ENCODE data around the gene PDZD7. TPM values are rescaled to one million over a fixed set of nuclear protein-coding genes. Genes with fewer than 3 reads are reported as not detected.

Gene PDZD7
- under 1 TPM in 2 of 3 donors, not detected in 1; 0.28 to 0.43 TPM for total RNA-seq
- long read RNA-seq, donor 1, partial matches to known transcripts = 1 of 1 reads
- long read RNA-seq, donor 1, other reads (novel, unspliced or antisense) = 0 of 1 reads
- long read RNA-seq, donor 2 = 0 reads

- ATAC-seq = peak; percentile 90
- no peaks in the 10 kb centered on the region for H3K36me3 ChIP-seq (ENCODE audit: low read depth)
- H3K4me1 ChIP-seq (ENCODE audit: low read depth) = peaks cover 27% of the 10 kb centered on the region
- H3K9me3 ChIP-seq = no peaks in the 10 kb centered on the region
- H3K4me3 ChIP-seq = peak within 1 kb of the TSS; percentile 27
- peak; percentile 98 to 99 (median 99) for DNase-seq
- intact Hi-C loops (cut with DNase I, micrococcal nuclease) = no loop called here
- TF ChIP-seq CTCF (IDR thresholded peaks at IDR 0.05) = no peak
Observed at GRCh38 chr10:101031128-101031795, at the start of gene PDZD7, which contains the start of gene SFXN3. PDZD7 (minus strand) TSS chr10:101031129; CDS start chr10:101030219, 910 bp downstream. SFXN3 (plus strand) TSS chr10:101031234; CDS start chr10:101034695, 3,461 bp downstream.

- no peaks in the 10 kb centered on the region for H3K4me1 ChIP-seq (ENCODE audit: low read depth)
- intact Hi-C loops (cut with DNase I, micrococcal nuclease) = no loop called here
- no peak for ATAC-seq
- no peaks in the 10 kb centered on the region for H3K36me3 ChIP-seq (ENCODE audit: low read depth)
- TF ChIP-seq CTCF (IDR thresholded peaks at IDR 0.05) = no peak
- no peak for DNase-seq
- no peak overlapping the region for H3K4me3 ChIP-seq
- no peaks in the 10 kb centered on the region for H3K9me3 ChIP-seq
Observed at GRCh38 chr10:101079874-101080273, 48.9 kb upstream of the PDZD7 start.

- Histone ChIP-seq H3K4me1 (ENCODE audit: low read depth) (no peaks in the 10 kb centered on the region), H3K9me3 (no peaks in the 10 kb centered on the region), H3K36me3 (ENCODE audit: low read depth) (no peaks in the 10 kb centered on the region), H3K4me3 (no peak overlapping the region)
- no peak for TF ChIP-seq CTCF (IDR thresholded peaks at IDR 0.05)
- no peak for DNase-seq
- intact Hi-C loops (cut with DNase I, micrococcal nuclease) = no loop called here
- no peak for ATAC-seq
Observed at GRCh38 chr10:101076630-101077029, 45.7 kb upstream of the PDZD7 start.

GRCh38 chr10:101075775-101076174 is 44.8 kb upstream of the PDZD7 start:
- TF ChIP-seq CTCF (IDR thresholded peaks at IDR 0.05) = no peak
- ATAC-seq = no peak
- H3K4me3 ChIP-seq = no peak overlapping the region
- H3K36me3 ChIP-seq (ENCODE audit: low read depth) = no peaks in the 10 kb centered on the region
- no peaks in the 10 kb centered on the region for H3K4me1 ChIP-seq (ENCODE audit: low read depth)
- no peaks in the 10 kb centered on the region for H3K9me3 ChIP-seq
- no peak for DNase-seq
- intact Hi-C loops (cut with DNase I, micrococcal nuclease) = no loop called here

- no peak for ATAC-seq
- Histone ChIP-seq H3K4me1 (ENCODE audit: low read depth) (no peaks in the 10 kb centered on the region), H3K36me3 (ENCODE audit: low read depth) (no peaks in the 10 kb centered on the region), H3K9me3 (no peaks in the 10 kb centered on the region), H3K4me3 (no peak overlapping the region)
- no peak for TF ChIP-seq CTCF (IDR thresholded peaks at IDR 0.05)
- intact Hi-C loops (cut with DNase I, micrococcal nuclease) = no loop called here
- DNase-seq = no peak
Observed at GRCh38 chr10:101073631-101074030, 42.7 kb upstream of the PDZD7 start.
